OCI-LY3 (cell line): ENCODE results near the gene HHIP.

Experiments used
- H2AFZ ChIP-seq: fragments of 200-600, 300-600 bp; shearing (Covaris generic); 2 replicates; pipeline ENCODE4 v1.6.0; 2014; ENCODE audit warnings: antibody characterized with exemption, low read depth, low read length
- H3K27ac ChIP-seq: fragments of 200-600, 300-600 bp; sonication (generic); 2 replicates; pipeline ENCODE4 v1.5.1; 2014; ENCODE audit warnings: mild to moderate bottlenecking, low read length, moderate library complexity, mixed read lengths
- H3K27me3 ChIP-seq: fragments of 200-600, 300-600 bp; sonication (generic); 2 replicates; pipeline ENCODE4 v1.6.1; 2014; ENCODE audit warnings: low read depth, low read length, mixed read lengths
- H3K36me3 ChIP-seq: fragments of 200-600, 300-600 bp; sonication (generic); replicated peaks from 2 replicates; pipeline ENCODE3; 2014; ENCODE audit warnings: low read depth, low read length, mixed read lengths
- H3K4me1 ChIP-seq: fragments of 300-600, 200-600 bp; sonication (generic); 2 replicates; pipeline ENCODE4 v1.6.1; 2014; ENCODE audit warnings: low read length, mixed read lengths
- H3K4me2 ChIP-seq: fragments of 200-600, 300-600 bp; sonication (generic); 2 replicates; pipeline ENCODE4 v1.6.1; 2014; ENCODE audit warnings: low read length, mixed read lengths
- H3K4me3 ChIP-seq: fragments of 300-600, 200-600 bp; sonication (generic); 2 replicates; pipeline ENCODE4 v1.5.1; 2014; ENCODE audit warnings: antibody characterized with exemption, mild to moderate bottlenecking, low read length, moderate library complexity
- H3K79me2 ChIP-seq: fragments of 300-600, 200-600 bp; shearing (Covaris generic); 2 replicates; pipeline ENCODE4 v1.6.1; 2014; ENCODE audit warnings: mild to moderate bottlenecking, low read length, mixed read lengths
- H3K9ac ChIP-seq: fragments of 300-600, 200-600 bp; shearing (Covaris generic); 2 replicates; pipeline ENCODE4 v1.6.0; 2014; ENCODE audit warnings: mild to moderate bottlenecking, low read length, moderate library complexity
- H3K9me3 ChIP-seq: fragments of 200-600, 300-600 bp; shearing (Covaris generic); 2 replicates; pipeline ENCODE4 v1.6.1; 2014; ENCODE audit warnings: low read length, mixed read lengths; ENCODE audit not compliant: insufficient read depth
- H4K20me1 ChIP-seq: fragments of 200-600, 300-600 bp; sonication (generic); 2 replicates; pipeline ENCODE4 v1.6.1; 2016; ENCODE audit warnings: low read length, mixed read lengths; ENCODE audit not compliant: insufficient read depth
- CTCF ChIP-seq: fragments of 200-600, 300-600 bp; sonication (generic); IDR thresholded peaks from 2 replicates; pipeline ENCODE4 v1.5.1; 2014; ENCODE audit warnings: antibody characterized with exemption, low read length, low read depth
- EZH2phosphoT487 ChIP-seq: fragments of 200-600 bp; shearing (Covaris generic); IDR thresholded peaks from 2 replicates; pipeline ENCODE4 v1.6.1; 2018; ENCODE audit warnings: antibody characterized with exemption, mixed run types, low read depth

HHIP gene

GRCh38 chr4:144663834-144664475 lies 18.0 kb downstream of the HHIP start:
- H3K27me3 ChIP-seq, result no peaks in the 10 kb centered on the region
- H3K9me3 ChIP-seq, result no peaks in the 10 kb centered on the region
- no peaks in the 10 kb centered on the region for H4K20me1 ChIP-seq
- TF ChIP-seq CTCF (no peak), EZH2phosphoT487 (no peak)
- H3K4me3 ChIP-seq, result no peak overlapping the region
- no peak overlapping the region for H3K9ac ChIP-seq
- no peaks in the 10 kb centered on the region for H3K79me2 ChIP-seq
- peaks cover 6% of the 10 kb centered on the region for H3K4me1 ChIP-seq
- H2AFZ ChIP-seq, result 0 out of 2 replicates have a peak overlapping the region, but pooled peaks have one; percentile 4
- no peak overlapping the region for H3K4me2 ChIP-seq
- H3K27ac ChIP-seq, result no peak overlapping the region
- no peaks in the 10 kb centered on the region for H3K36me3 ChIP-seq

GRCh38 chr4:144666539-144667175 lies 20.7 kb downstream of the HHIP start:
- Histone ChIP-seq H3K9ac (no peak overlapping the region), H3K79me2 (no peaks in the 10 kb centered on the region), H2AFZ (no peak overlapping the region), H3K27ac (no peak overlapping the region), H3K27me3 (no peaks in the 10 kb centered on the region), H3K4me1 (no peaks in the 10 kb centered on the region), H3K4me2 (no peak overlapping the region), H3K9me3 (no peaks in the 10 kb centered on the region), H4K20me1 (no peaks in the 10 kb centered on the region), H3K4me3 (no peak overlapping the region), H3K36me3 (no peaks in the 10 kb centered on the region)
- TF ChIP-seq CTCF (no peak), EZH2phosphoT487 (no peak)

- Histone ChIP-seq H3K4me3 (no peak overlapping the region), H4K20me1 (no peaks in the 10 kb centered on the region), H3K9ac (no peak overlapping the region), H2AFZ (no peak overlapping the region), H3K27ac (no peak overlapping the region), H3K9me3 (no peaks in the 10 kb centered on the region), H3K4me1 (no peaks in the 10 kb centered on the region), H3K36me3 (no peaks in the 10 kb centered on the region), H3K79me2 (no peaks in the 10 kb centered on the region), H3K4me2 (no peak overlapping the region), H3K27me3 (no peaks in the 10 kb centered on the region)
- no peak for TF ChIP-seq EZH2phosphoT487
- TF ChIP-seq CTCF, result no peak
These were observed 21.5 kb downstream of the HHIP start for GRCh38 chr4:144667500-144667899.

- H3K36me3 ChIP-seq, result no peaks in the 10 kb centered on the region
These were observed 24.8 kb downstream of the HHIP start for GRCh38 chr4:144670776-144671175.

More at GRCh38 chr4:144670776-144671175, 24.8 kb downstream of the HHIP start:
- Histone ChIP-seq H3K4me1 (no peaks in the 10 kb centered on the region), H2AFZ (no peak overlapping the region), H3K4me3 (no peak overlapping the region), H3K27ac (no peak overlapping the region), H3K9me3 (no peaks in the 10 kb centered on the region), H3K27me3 (no peaks in the 10 kb centered on the region), H4K20me1 (no peaks in the 10 kb centered on the region), H3K4me2 (no peak overlapping the region), H3K9ac (no peak overlapping the region), H3K79me2 (no peaks in the 10 kb centered on the region)
- TF ChIP-seq CTCF, result no peak
- no peak for TF ChIP-seq EZH2phosphoT487
